ENCODE measurements around the gene MRPL3. TPM values are rescaled to one million over a fixed set of nuclear protein-coding genes. Genes with fewer than 3 reads are reported as not detected.

The MRPL3 gene
- total and polyA plus RNA-seq, 2 experiments from 2014 or later: 159 to 185 TPM

GRCh38 chr3:131485119-131485518, 17.7 kb downstream of the MRPL3 start (continued):
- TF ChIP-seq ZNF462 (CRISPR knock-in tag; IDR thresholded peaks at IDR 0.05) (no peak), ZNF114 (CRISPR knock-in tag; IDR thresholded peaks at IDR 0.05) (no peak), EZH2phosphoT487 (IDR thresholded peaks at IDR 0.05; ENCODE audit: unreplicated experiment) (no peak), STAT1 (IDR thresholded peaks at IDR 0.05; ENCODE audit: unreplicated experiment) (no peak), NANOG (IDR thresholded peaks at IDR 0.05; ENCODE audit: borderline replicate concordance) (no peak), JUNB (IDR thresholded peaks at IDR 0.05; ENCODE audit: unreplicated experiment) (no peak)
- TF ChIP-seq, protein P1, sequence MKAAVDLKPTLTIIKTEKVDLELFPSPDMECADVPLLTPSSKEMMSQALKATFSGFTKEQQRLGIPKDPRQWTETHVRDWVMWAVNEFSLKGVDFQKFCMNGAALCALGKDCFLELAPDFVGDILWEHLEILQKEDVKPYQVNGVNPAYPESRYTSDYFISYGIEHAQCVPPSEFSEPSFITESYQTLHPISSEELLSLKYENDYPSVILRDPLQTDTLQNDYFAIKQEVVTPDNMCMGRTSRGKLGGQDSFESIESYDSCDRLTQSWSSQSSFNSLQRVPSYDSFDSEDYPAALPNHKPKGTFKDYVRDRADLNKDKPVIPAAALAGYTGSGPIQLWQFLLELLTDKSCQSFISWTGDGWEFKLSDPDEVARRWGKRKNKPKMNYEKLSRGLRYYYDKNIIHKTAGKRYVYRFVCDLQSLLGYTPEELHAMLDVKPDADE (IDR thresholded peaks at IDR 0.05): no peak

DNA sequence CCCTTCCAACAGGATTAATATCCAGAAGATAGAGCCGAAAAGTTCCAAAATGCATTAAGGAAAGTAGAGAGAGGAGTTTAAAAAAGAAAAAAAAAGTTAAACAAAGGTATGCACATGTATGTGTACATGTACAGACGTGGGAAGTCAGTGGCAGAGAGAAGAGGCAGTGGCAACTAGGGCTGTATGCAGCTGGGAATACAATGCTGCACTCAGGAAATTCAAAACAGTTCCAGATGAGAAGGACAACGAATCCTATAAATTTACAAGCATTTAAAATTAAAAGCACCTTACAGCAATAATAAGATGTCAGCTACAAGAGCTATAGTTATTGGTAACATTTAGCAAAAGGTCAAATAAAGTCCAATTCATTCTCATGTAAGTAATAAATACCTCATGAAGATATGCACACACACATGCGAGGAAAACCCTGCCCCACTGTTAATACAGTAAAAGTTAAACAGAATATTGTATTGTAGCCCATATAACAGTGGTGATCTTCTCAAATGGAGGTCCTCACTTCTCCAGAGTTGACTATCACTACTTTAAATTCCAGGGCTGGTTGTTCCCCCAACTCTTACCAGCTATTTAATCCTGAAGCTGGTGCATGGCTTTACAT, 18.2 kb downstream of the MRPL3 start:
- peaks cover 76% of the 10 kb centered on the region for H3K79me2 ChIP-seq (replicated peaks; ENCODE audit: insufficient read depth)
- H4K20me1 ChIP-seq (replicated peaks; ENCODE audit: insufficient read depth): peaks cover 3% of the 10 kb centered on the region; the same call in 1 of the 2 replicates
- no peaks in the 10 kb centered on the region for H3K4me1 Mint-ChIP-seq
- no peaks in the 10 kb centered on the region for H3K4me1 ChIP-seq (ENCODE audit: insufficient read depth)
- DNase-seq (ENCODE audit: low spot score): no peak
- H3K9me2 ChIP-seq (ENCODE audit: insufficient read depth): no peaks in the 10 kb centered on the region
- H3K27ac Mint-ChIP-seq: peak overlapping the region; percentile 34; the same call in 1 of the 2 replicates
- no peaks in the 10 kb centered on the region for H3K27me3 ChIP-seq (ENCODE audit: insufficient read depth)
- no peak overlapping the region for H3K4me2 ChIP-seq
- no peaks in the 10 kb centered on the region for H3K9me3 Mint-ChIP-seq
- peaks cover 1% of the 10 kb centered on the region for H3K27me3 Mint-ChIP-seq (ENCODE audit: insufficient read depth, low read depth, poor library complexity)
- H3K4me3 ChIP-seq: no peak overlapping the region
- H3K27ac ChIP-seq (ENCODE audit: low read depth): no peak overlapping the region
- TF ChIP-seq JUNB (IDR thresholded peaks at IDR 0.05; ENCODE audit: unreplicated experiment) (no peak), EZH2 (IDR thresholded peaks at IDR 0.05; ENCODE audit: low read depth, unreplicated experiment) (no peak), CREB1 (CRISPR knock-in tag; IDR thresholded peaks at IDR 0.05; ENCODE audit: low read depth) (no peak), REST (IDR thresholded peaks at IDR 0.05; ENCODE audit: unreplicated experiment) (no peak), POLR2AphosphoS5 (IDR thresholded peaks at IDR 0.05; ENCODE audit: low read depth) (no peak)
- peaks cover 29% of the 10 kb centered on the region for H3K36me3 ChIP-seq (ENCODE audit: insufficient read depth)
- ATAC-seq: no peak
- peaks cover 44% of the 10 kb centered on the region; the same call in 2 of the 3 replicates for H3K36me3 Mint-ChIP-seq (ENCODE audit: low read depth)
- no peak overlapping the region for H3K4me3 Mint-ChIP-seq
- H3F3A ChIP-seq (replicated peaks; ENCODE audit: low read depth): no peaks in the 10 kb centered on the region
- H2AFZ ChIP-seq: no peak overlapping the region
